DOHH2 (cell line): ENCODE data around the gene ARHGEF1.

Experiments used
- EZH2phosphoT487 ChIP-seq: fragments of 200-600 bp; sonication (generic); IDR thresholded peaks from 2 replicates; pipeline ENCODE4 v1.6.1; 2017; ENCODE audit warnings: borderline replicate concordance, mild to moderate bottlenecking, antibody characterized with exemption, low read length, moderate library complexity, mixed read lengths
- TF ChIP-seq, protein P1 (sequence below): fragments of 200-600 bp; sonication (generic); IDR thresholded peaks from one replicate; pipeline ENCODE4 v1.5.1; 2014; ENCODE audit warnings: antibody characterized with exemption, mild to moderate bottlenecking, low read depth, low read length; ENCODE audit not compliant: poor library complexity, severe bottlenecking

DNA sequence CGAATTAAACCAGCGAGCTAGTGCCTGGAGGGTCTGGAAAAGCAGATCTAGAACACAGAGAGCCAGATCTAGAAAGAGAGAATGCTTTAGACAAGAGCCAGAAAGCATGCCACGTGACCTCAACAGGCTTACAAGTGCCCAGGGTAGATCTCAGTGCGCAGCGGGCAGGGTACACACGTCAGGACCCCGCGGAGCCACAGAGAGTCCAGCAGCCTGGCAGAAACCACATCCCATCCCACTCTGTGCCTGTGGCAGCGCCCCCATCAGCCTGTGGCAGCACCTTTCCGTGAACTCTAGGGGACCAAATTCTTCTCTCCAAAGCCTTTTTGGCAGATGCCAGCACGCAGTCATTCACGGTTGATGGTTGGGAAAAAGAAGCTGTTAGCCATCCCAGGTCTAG, 5.9 kb downstream of the ARHGEF1 start:
- TF ChIP-seq, protein P1, sequence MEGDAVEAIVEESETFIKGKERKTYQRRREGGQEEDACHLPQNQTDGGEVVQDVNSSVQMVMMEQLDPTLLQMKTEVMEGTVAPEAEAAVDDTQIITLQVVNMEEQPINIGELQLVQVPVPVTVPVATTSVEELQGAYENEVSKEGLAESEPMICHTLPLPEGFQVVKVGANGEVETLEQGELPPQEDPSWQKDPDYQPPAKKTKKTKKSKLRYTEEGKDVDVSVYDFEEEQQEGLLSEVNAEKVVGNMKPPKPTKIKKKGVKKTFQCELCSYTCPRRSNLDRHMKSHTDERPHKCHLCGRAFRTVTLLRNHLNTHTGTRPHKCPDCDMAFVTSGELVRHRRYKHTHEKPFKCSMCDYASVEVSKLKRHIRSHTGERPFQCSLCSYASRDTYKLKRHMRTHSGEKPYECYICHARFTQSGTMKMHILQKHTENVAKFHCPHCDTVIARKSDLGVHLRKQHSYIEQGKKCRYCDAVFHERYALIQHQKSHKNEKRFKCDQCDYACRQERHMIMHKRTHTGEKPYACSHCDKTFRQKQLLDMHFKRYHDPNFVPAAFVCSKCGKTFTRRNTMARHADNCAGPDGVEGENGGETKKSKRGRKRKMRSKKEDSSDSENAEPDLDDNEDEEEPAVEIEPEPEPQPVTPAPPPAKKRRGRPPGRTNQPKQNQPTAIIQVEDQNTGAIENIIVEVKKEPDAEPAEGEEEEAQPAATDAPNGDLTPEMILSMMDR: peak; percentile 26
- TF ChIP-seq EZH2phosphoT487: no peak
